A204.1 (cell line): Measurements from ENCODE around the gene HTR3B.

Source experiments
- FAIRE-seq: peaks from 2 replicates; lab custom pipeline; 2012; peaks lifted over from hg19 to GRCh38; lab: Jason Lieb, UNC

HTR3B gene

GRCh38 chr11:113991718-113992458 is 87.3 kb downstream of the HTR3B start:
- FAIRE-seq = no peak

- no peak for FAIRE-seq
These were observed 88.0 kb downstream of the HTR3B start for GRCh38 chr11:113992459-113993110.

GRCh38 chr11:113994077-113994954 is 89.7 kb downstream of the HTR3B start:
- FAIRE-seq = no peak
